ENCODE data around the gene ITPKC.

The ITPKC gene

GRCh38 chr19:40756502-40757110 lies 39.7 kb downstream of the ITPKC start:
- TF ChIP-seq POLR2AphosphoS5 (IDR thresholded peaks at IDR 0.05; ENCODE audit: low read depth, low read length) = no peak
- no peak for TF ChIP-seq TAF1 (IDR thresholded peaks at IDR 0.05; ENCODE audit: borderline replicate concordance, insufficient read depth, low read length)
- TF ChIP-seq REST (IDR thresholded peaks at IDR 0.05; ENCODE audit: insufficient read depth in 1 of 2, low read depth in 2 of 2, low read length in 2 of 2) = no peak
- no peak for TF ChIP-seq FOXP2 (optimal IDR thresholded peaks at IDR 0.05; ENCODE audit: borderline replicate concordance, extremely low read depth, extremely low read length, insufficient read depth)
- no peak for TF ChIP-seq SIN3A (IDR thresholded peaks at IDR 0.05; ENCODE audit: borderline replicate concordance, insufficient read depth, low read length)

DNA sequence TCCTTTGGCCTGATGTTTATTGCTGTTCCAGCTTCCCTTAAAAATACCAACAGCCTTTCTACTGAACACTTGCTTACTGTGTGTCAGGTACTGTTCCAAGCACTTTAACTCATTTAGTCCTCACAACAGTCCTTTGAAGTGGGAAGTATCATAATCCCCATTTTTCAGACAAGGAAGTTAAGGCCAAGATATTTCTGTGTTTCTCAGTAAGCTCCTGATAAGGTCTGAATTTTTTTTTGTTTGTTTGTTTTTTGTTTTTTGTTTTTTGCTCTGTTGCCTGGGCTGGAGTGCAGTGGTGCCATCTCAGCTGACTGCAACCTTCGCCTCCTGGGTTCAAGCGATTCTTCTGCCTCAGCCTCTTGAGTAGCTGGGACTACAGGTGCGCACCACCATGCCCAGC lies 41.6 kb downstream of the ITPKC start:
- no peak for TF ChIP-seq TAF1 (IDR thresholded peaks at IDR 0.05; ENCODE audit: borderline replicate concordance, insufficient read depth, low read length)
- TF ChIP-seq FOXP2 (optimal IDR thresholded peaks at IDR 0.05; ENCODE audit: borderline replicate concordance, extremely low read depth, extremely low read length, insufficient read depth) = no peak
- no peak for TF ChIP-seq SIN3A (IDR thresholded peaks at IDR 0.05; ENCODE audit: borderline replicate concordance, insufficient read depth, low read length)
- no peak for TF ChIP-seq POLR2AphosphoS5 (IDR thresholded peaks at IDR 0.05; ENCODE audit: low read depth, low read length)
- TF ChIP-seq REST (IDR thresholded peaks at IDR 0.05; ENCODE audit: insufficient read depth in 1 of 2, low read depth in 2 of 2, low read length in 2 of 2) = no peak

DNA sequence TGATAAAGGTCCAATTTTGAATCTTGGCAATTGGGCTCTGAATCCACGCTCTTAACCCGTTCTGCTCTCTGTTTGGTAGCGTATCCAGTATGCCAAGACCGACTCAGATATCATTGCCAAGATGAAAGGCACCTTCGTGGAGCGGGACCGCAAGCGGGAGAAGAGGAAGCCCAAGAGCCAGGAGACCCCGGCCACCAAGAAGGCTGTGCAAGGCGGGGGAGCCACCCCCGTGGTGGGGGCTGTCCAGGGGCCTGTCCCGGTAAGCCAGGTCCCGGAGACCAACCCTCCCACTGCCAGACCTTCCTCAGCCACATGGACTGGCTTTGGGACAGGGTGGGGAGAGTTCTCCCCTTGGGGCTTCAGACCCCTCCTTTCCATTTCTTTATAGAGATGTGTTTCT lies 42.4 kb downstream of the ITPKC start:
- TF ChIP-seq POLR2AphosphoS5 (IDR thresholded peaks at IDR 0.05; ENCODE audit: low read depth, low read length) (no peak), SIN3A (IDR thresholded peaks at IDR 0.05; ENCODE audit: borderline replicate concordance, insufficient read depth, low read length) (no peak), TAF1 (IDR thresholded peaks at IDR 0.05; ENCODE audit: borderline replicate concordance, insufficient read depth, low read length) (no peak), REST (IDR thresholded peaks at IDR 0.05; ENCODE audit: insufficient read depth in 1 of 2, low read depth in 2 of 2, low read length in 2 of 2) (no peak)

- TF ChIP-seq FOXP2 (optimal IDR thresholded peaks at IDR 0.05; ENCODE audit: borderline replicate concordance, extremely low read depth, extremely low read length, insufficient read depth) = no peak
- no peak for TF ChIP-seq POLR2AphosphoS5 (IDR thresholded peaks at IDR 0.05; ENCODE audit: low read depth, low read length)
- TF ChIP-seq SIN3A (IDR thresholded peaks at IDR 0.05; ENCODE audit: borderline replicate concordance, insufficient read depth, low read length) = no peak
- no peak for TF ChIP-seq REST (IDR thresholded peaks at IDR 0.05; ENCODE audit: insufficient read depth in 1 of 2, low read depth in 2 of 2, low read length in 2 of 2)
- TF ChIP-seq TAF1 (IDR thresholded peaks at IDR 0.05; ENCODE audit: borderline replicate concordance, insufficient read depth, low read length) = no peak
These were observed 46.0 kb downstream of the ITPKC start for GRCh38 chr19:40762754-40763470.
